Fibroblast of lung (primary cell): ENCODE data around the gene TAGAP.

Experiments used
- CTCF ChIP-seq, 2 donors: IDR thresholded peaks in 1 of 2; conservative IDR thresholded peaks in 1 of 2; 1 replicate in 1 of 2; 2 replicates in 1 of 2; pipeline ENCODE4 v1.5.1; 2011 to 2012; ENCODE audit warnings: low read length in 2 of 2, control low read depth in 1 of 2, inconsistent platforms in 1 of 2, low read depth in 1 of 2, mild to moderate bottlenecking in 1 of 2
- EZH2 ChIP-seq: IDR thresholded peaks from 2 replicates; pipeline ENCODE4 v1.5.1; 2012; ENCODE audit warnings: low read length, control low read depth, mild to moderate bottlenecking; ENCODE audit errors: missing control alignments

DNA sequence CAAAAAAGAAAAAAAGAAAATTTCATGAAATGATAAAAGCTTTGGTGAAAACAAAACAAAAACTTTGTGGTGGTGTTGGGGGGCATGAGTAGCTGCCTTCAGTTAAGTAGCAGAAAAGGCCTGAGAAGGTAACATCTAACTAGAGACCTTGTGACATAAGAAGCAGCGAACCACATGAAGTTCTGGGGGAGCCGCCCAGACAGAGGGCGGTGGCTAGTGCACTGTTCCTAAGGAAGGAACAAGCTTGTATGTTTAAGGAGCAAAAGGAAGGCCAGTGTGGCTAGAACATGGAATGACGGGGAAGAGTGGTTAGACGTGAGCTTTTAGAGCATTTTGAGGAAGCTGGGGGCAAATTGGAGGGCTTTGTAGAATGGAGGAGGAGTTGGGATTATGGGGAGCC lies 37.3 kb downstream of the TAGAP start:
- TF ChIP-seq CTCF (conservative IDR thresholded peaks at IDR 0.05 in 1 of 2, IDR thresholded peaks at IDR 0.05 in 1 of 2; ENCODE audit: low read depth in 1 of 2, low read length in 2 of 2) (no peak), EZH2 (no peak)
